SK-N-MC (cell line): ENCODE measurements around the gene JOSD1.

Source experiments
- EZH2 ChIP-seq: fragments of 200-600 bp; sonication (generic); IDR thresholded peaks from one replicate; pipeline ENCODE4 v1.6.1; 2017; ENCODE audit warnings: antibody characterized with exemption
- FOXP2 ChIP-seq: optimal IDR thresholded peaks from 2 replicates; pipeline ENCODE3; 2011; ENCODE audit warnings: mild to moderate bottlenecking, moderate library complexity; ENCODE audit not compliant: insufficient read depth; ENCODE audit errors: extremely low read length, control extremely low read depth
- POLR2AphosphoS5 ChIP-seq: IDR thresholded peaks from 2 replicates; pipeline ENCODE4 v1.6.1; 2012; ENCODE audit warnings: mild to moderate bottlenecking, low read depth, low read length, borderline replicate concordance

- TF ChIP-seq POLR2AphosphoS5: no peak
- no peak for TF ChIP-seq EZH2
- no peak for TF ChIP-seq FOXP2
Observed at GRCh38 chr22:38710866-38711265, 10.1 kb upstream of the JOSD1 start.
